Natural killer cell treated with Interleukin-12 subunit alpha and Interleukin-12 subunit beta and Interleukin-15 and Interleukin-18, amount 100 ng/mL, for 72 hours (primary cell): Measurements from ENCODE around the gene CSNK1A1. TPM values are rescaled to one million over a fixed set of nuclear protein-coding genes. Genes with fewer than 3 reads are reported as not detected.
"Not testable (repeated sequence)": the region's sequence is repeated elsewhere in the genome, so short reads cannot be mapped to it uniquely, and the experiment has no call there.

ENCODE experiments used
- ATAC-seq, 2 donors: fragments of 150-1000 bp; cut with Tn5 transposase in 1 of 2; sonication (Bioruptor Pico), chemical (Tn5 transposase) in 1 of 2; 2 replicates each; pipeline ENCODE4 v1.10.0; 2021
- DNase-seq: peaks from one replicate; pipeline ENCODE4 v3.0.0; 2022; ENCODE audit warnings: low spot score
- H3K27ac Mint-ChIP-seq, 2 donors: 1 replicate in 1 of 2; 2 replicates in 1 of 2; pipeline ENCODE4 v1.8.0; 2022; ENCODE audit warnings: mixed read lengths in 2 of 2, mild to moderate bottlenecking in 1 of 2, moderate library complexity in 1 of 2
- H3K27me3 Mint-ChIP-seq, 2 donors: 1 replicate in 1 of 2; 2 replicates in 1 of 2; pipeline ENCODE4 v1.8.0; 2022; ENCODE audit warnings: mixed read lengths in 2 of 2
- H3K36me3 Mint-ChIP-seq: one replicate; pipeline ENCODE4 v1.8.0; 2022; ENCODE audit warnings: mixed read lengths
- H3K4me1 Mint-ChIP-seq, 2 donors: 1 replicate in 1 of 2; 2 replicates in 1 of 2; pipeline ENCODE4 v1.8.0; 2022; ENCODE audit warnings: low read depth in 2 of 2, mixed read lengths in 2 of 2, mild to moderate bottlenecking in 1 of 2
- H3K4me3 Mint-ChIP-seq: one replicate; pipeline ENCODE4 v1.8.0; 2022; ENCODE audit warnings: mixed read lengths
- H3K9me3 Mint-ChIP-seq: 2 replicates; pipeline ENCODE4 v1.8.0; 2022; ENCODE audit warnings: mixed read lengths
- total RNA-seq, 2 donors: library from RNA; stranded (reverse); gene quantifications; one replicate each; pipeline ENCODE4 v1.2.3, GENCODE V29; 2022

CSNK1A1 gene
- total RNA-seq, 2 donors from 2014 or later: 173 to 237 TPM

DNA sequence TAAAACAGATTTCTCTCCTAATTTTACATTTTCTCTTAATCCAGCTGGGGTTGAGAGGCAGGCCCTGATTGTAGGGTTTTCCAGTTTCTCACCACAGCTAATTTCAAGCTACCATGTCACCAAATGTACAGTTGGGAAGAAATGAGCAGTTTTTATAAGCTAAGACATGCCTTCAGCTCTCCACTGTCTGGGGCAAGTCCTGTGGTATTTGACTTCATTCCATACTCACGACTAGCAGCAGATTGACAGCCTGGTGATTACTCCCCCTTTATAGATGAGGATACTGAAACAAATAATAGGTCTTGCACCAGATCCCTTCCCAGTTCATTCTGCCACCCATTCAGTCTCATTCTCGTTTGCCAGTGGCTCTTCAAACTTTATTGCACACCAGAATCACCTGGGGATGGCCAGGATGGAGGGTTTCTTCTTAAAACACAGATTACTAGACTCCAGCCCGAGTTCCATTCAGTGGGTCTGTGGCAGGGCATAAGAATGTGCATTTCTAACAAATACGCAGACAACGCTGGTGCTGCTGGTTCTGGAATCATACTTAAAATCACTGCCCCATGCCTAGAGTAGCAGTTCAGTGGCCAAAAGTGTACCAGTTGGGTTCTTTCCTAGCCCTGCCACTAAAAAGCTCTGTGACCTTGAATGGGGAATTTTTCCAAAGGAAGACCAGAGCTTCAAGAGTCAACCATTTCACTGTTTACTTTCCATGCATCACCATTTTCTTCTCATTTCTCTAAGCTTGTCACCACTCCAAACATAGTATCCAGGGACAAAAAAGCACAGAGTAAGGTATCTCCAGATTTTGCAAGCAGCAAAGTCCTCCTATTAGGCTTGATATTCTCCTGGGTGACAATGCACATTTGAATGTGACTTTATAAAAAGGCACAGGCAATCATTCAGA lies 64.3 kb downstream of the CSNK1A1 start:
- ATAC-seq (no peak), DNase-seq (no peak)
- Mint-ChIP-seq H3K27ac (no peak overlapping the region), H3K36me3 (no peaks in the 10 kb centered on the region), H3K9me3 (no peaks in the 10 kb centered on the region), H3K27me3 (peaks cover 2% of the 10 kb centered on the region in 2 donors), H3K4me1 (peaks cover 0 to 3% of the 10 kb centered on the region in 2 donors), H3K4me3 (no peak overlapping the region)

DNA sequence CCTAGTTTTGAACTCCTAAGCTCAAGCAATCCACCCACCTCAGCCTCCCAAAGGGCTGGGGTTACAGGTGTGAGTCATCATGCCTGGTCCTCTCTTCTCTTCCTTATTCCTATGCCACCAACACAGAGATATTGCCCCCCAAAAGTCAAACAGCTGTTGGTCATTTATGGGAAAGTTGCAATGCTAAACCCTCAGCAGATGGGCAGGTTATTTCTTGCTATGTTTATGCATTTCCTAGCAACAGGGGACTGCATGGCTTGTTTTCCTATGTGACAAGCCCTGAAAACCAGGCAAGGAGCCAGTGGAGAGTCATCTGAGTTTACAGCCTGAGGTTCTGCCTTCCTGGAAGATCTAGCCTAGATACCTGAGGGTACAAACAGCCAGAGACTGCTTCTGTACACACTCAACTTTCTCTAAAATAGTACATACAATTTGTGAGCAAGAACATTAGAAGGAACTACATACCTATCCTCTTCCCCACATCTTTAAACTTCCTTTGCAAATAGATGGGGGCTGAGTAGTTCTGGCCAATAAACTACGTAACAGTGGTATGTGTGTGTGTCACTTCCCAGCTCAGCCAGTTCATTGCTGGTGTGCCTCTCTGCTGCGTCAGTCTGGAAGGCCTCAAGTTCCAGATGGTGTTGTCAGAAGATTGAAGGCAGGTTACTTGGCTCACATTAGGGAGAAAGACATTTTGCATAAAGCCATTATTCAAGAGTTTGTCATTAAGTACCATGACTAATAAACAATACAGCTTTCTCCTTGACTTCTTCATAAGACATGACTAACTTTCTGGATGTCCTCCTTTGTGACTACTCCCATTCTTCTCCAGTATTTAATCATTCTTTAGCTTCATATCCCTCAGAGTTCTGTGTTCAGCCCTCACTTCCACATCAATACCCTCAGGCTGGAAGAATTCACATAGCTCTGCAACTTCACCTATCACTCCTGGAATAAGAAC lies 65.3 kb downstream of the CSNK1A1 start:
- Mint-ChIP-seq H3K27me3 (peaks cover 6% of the 10 kb centered on the region in 2 donors), H3K27ac (no peak overlapping the region), H3K9me3 (no peaks in the 10 kb centered on the region), H3K36me3 (no peaks in the 10 kb centered on the region), H3K4me3 (no peak overlapping the region), H3K4me1 (peaks cover 0 to 3% of the 10 kb centered on the region in 2 donors)
- ATAC-seq: no peak
- DNase-seq: no peak

DNA sequence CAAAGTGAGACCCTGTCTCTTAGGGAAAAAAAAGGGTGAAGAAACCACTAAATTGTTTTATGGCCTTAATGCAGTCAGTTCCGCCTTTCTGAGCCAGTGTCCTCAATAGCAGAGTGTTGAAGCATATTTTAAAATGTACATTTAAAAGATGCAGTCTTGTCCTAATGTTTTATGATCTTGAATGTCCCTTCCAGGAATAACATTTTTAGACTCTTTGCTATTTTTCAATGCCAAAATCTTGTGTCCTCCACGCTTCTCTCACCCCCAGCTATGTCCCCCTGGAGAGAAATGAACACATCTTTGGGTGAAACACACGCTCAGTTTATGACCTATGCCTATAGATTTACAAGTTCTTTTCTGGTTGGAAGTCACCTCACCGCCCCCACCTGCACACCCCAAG lies 69.8 kb downstream of the CSNK1A1 start:
- ATAC-seq: no peak
- no peaks in the 10 kb centered on the region for H3K9me3 Mint-ChIP-seq
- H3K27me3 Mint-ChIP-seq: peaks cover 6 to 9% of the 10 kb centered on the region in 2 donors
- no peak overlapping the region for H3K4me3 Mint-ChIP-seq
- no peak overlapping the region for H3K27ac Mint-ChIP-seq
- no peak for DNase-seq
- peaks cover 0 to 3% of the 10 kb centered on the region in 2 donors for H3K4me1 Mint-ChIP-seq
- no peaks in the 10 kb centered on the region for H3K36me3 Mint-ChIP-seq

DNA sequence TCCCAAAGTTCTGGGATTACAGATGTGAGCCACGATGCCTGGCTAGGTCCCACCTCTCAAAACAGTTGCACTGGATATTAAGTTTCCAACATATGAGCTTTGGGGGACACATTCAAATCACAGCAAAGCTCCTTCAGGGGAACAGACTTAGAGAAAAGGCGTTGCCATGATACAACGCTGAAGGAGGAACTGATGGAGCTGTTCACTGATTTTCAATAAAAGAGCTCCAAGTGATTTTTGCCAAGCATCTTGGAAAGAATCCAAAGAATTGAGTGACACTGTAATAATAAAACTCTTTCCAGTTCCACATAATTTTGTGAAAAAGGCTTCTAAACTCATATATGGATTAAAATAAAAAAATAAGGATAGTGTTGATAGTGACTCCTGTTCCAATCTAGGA lies 72.5 kb downstream of the CSNK1A1 start:
- no peaks in the 10 kb centered on the region for H3K36me3 Mint-ChIP-seq
- ATAC-seq: no peak
- H3K9me3 Mint-ChIP-seq: no peaks in the 10 kb centered on the region
- DNase-seq: no peak
- H3K4me3 Mint-ChIP-seq: no peak overlapping the region
- no peaks in the 10 kb centered on the region for H3K4me1 Mint-ChIP-seq
- peaks cover 6 to 9% of the 10 kb centered on the region in 2 donors for H3K27me3 Mint-ChIP-seq
- no peak overlapping the region for H3K27ac Mint-ChIP-seq

DNA sequence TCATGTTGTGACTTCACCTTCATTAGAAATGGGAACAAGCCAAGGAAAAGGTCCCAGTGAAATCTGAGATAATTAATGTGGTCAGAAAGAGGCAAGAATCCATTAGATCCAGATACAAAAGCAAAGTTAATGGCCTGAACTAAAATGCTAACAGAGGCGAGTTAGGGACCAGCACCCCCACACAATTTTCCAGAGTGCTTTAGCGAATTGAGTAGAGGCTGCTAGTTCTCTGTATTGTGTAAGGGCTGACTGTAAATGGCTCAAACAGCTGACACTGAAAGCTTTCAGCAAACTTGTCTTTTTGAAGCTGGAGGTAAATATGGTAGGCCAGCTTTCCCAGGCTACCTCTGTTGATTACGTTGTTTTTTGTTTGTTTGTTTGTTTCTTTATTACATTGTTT lies 75.5 kb downstream of the CSNK1A1 start:
- no peak for DNase-seq
- no peak for ATAC-seq
- Mint-ChIP-seq H3K9me3 (no peaks in the 10 kb centered on the region), H3K4me3 (no peak overlapping the region), H3K4me1 (no peaks in the 10 kb centered on the region), H3K36me3 (no peaks in the 10 kb centered on the region), H3K27ac (no peak overlapping the region), H3K27me3 (peaks cover 0 to 3% of the 10 kb centered on the region in 2 donors)

DNA sequence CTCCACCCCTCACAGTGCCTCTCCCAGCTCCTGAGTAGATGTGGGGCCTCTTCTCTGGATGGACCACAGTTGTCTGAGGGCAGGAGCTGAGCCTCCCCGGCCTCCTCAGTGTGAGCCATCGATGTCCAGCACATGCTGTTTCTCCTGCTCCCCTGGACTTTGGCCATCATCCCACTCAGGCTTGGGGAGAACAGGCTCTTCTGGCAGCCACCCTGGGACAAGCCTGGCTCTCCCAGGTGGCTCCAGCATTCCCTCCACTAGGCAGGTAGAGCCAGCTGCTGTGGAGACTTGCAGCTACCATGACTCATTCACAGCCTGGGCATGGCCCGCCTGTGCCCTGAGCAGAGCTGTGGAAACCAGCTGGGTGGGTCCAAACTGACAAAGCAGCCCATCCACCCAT lies 77.0 kb downstream of the CSNK1A1 start:
- Mint-ChIP-seq H3K4me3 (no peak overlapping the region), H3K27me3 (peaks cover 0 to 3% of the 10 kb centered on the region in 2 donors), H3K9me3 (no peaks in the 10 kb centered on the region), H3K36me3 (no peaks in the 10 kb centered on the region), H3K4me1 (no peaks in the 10 kb centered on the region), H3K27ac (no peak overlapping the region)
- no peak for DNase-seq
- ATAC-seq: peak in 1 of 2 donors; percentile 38

DNA sequence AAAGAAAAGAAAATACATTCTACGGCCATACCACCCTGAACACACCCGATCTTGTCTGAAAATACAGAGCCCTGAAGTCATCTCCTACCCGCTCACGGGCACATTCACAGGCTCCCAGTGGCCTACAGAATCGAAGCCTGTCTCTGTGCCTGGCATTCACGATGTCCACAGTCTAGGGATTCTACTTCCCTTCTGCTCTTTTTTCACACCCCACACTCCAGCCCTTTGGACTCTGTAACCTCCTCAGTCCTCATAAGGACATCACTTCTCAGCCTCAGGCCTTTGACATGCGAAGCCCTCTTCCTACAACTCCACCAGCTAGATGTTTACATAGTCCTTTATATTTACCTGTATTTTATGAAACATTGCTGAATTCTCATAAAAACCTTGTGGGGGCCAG lies 77.8 kb downstream of the CSNK1A1 start:
- ATAC-seq (no peak), DNase-seq (no peak)
- Mint-ChIP-seq H3K4me3 (no peak overlapping the region), H3K36me3 (no peaks in the 10 kb centered on the region), H3K4me1 (no peaks in the 10 kb centered on the region), H3K27ac (no peak overlapping the region), H3K27me3 (peaks cover 0 to 3% of the 10 kb centered on the region in 2 donors), H3K9me3 (no peaks in the 10 kb centered on the region)

DNA sequence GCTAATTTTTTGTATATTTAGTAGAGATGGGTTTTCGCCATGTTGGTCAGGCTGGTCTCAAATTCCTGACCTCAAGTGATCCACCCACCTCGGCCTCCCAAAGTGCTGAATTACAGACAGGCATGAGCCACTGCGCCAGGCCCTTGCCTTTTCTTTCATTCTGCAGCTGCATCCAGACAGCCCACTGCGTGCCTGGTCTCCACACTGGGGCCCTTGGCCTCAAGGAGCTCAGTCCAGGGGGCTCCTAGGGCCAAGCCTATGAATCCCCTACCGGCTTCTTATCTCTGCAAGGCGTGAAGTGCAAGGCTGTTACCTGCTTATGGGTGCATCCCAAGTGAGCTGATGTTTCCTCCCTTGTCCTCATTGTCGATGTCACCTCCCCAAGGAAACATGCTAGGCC lies 78.8 kb downstream of the CSNK1A1 start:
- Mint-ChIP-seq H3K36me3 (no peaks in the 10 kb centered on the region), H3K4me1 (no peaks in the 10 kb centered on the region), H3K27ac (no peak overlapping the region), H3K27me3 (no peaks in the 10 kb centered on the region), H3K9me3 (no peaks in the 10 kb centered on the region), H3K4me3 (no peak overlapping the region)
- DNase-seq (no peak), ATAC-seq (no peak)

DNA sequence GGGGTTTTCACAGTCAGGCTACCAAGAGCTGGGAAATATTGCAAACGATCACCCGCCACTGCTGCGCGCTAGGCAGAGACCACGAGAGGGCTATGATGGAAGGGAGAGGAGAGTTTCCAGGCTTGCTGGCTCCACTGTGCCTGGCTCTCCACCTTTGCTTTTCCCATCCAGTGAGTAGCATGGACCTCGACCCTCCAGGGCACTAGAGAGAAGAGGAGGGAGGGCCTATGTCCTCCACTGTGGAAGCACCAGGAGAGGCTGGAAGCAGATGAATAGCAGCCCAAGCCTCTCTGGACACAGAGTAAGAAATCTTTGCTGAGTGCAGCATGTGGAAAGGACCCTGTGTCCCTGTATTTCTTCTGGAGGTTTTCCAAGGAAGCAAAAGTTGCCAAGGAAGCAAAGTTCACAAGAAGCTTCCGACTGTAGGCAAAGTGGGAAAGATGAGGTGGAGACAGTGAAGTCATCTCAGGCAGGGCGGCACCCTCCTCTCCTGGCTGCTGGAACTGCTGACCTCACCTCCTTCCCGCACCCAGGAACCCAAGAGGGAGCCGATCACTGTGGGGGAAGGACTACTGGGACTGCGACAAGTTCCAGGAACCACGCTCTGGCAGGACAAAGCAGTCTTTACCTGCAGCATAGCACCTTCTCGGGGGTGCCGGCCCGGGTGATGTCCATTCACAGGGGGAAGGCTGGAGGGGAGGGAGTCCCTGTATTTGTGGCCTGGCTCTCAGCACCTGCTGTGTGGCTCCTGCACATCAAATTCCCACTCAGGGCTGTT lies 79.6 kb downstream of the CSNK1A1 start:
- H3K27ac Mint-ChIP-seq: no peak overlapping the region
- no peak for DNase-seq
- H3K4me3 Mint-ChIP-seq: no peak overlapping the region
- no peaks in the 10 kb centered on the region for H3K9me3 Mint-ChIP-seq
- no peak for ATAC-seq
- no peaks in the 10 kb centered on the region for H3K36me3 Mint-ChIP-seq
- H3K4me1 Mint-ChIP-seq: no peaks in the 10 kb centered on the region
- no peaks in the 10 kb centered on the region for H3K27me3 Mint-ChIP-seq

DNA sequence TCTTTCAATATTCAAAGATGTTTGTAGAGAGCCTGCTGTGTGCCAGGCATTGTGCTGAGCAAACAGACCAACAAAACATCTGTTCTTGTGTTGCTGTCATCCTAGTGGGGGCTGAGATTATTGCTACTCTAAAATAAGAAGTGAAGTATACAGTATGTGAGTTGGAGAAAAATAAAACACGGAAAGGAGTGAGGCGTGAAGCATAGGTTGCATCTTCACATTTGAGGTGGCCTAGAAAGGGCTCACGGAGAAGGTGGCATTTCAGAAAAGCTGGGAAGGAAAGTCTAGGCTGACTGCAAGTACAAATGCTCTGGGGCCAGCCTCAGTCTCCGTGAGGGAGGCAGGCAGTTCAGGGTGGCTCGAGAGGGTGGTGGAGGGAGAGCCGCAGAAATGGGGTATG lies 80.3 kb downstream of the CSNK1A1 start:
- Mint-ChIP-seq H3K27me3 (no peaks in the 10 kb centered on the region), H3K36me3 (no peaks in the 10 kb centered on the region), H3K4me3 (no peak overlapping the region), H3K4me1 (no peaks in the 10 kb centered on the region), H3K9me3 (no peaks in the 10 kb centered on the region), H3K27ac (no peak overlapping the region)
- DNase-seq (no peak), ATAC-seq (peak in 1 of 2 donors; percentile 17)

DNA sequence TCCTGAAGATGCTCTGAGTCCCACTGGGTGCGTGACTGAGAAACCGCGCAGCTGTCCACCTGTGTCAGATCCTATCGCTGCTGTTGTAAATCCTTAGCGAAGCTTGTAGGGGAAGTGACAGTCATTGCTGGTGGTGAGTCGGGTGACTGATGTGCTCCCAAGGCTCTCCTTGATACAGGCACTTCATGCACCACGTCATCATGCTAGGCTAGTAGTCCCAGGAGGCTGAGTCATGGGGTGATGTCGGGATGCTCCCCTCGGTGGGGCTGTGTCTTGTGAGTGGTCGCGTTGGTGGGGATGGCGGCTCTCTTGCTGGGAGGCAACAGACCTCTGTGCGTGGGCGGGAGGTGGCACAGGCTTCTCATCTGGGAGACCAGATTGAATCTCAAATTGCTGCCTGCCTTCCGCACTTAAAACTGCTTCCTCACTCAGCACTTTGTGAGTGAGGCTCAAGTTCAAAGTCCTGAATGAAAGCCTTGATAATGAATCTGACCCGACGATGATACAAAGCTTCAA lies 84.7 kb downstream of the CSNK1A1 start:
- H3K9me3 Mint-ChIP-seq: no peaks in the 10 kb centered on the region
- H3K27ac Mint-ChIP-seq: no peak overlapping the region
- no peaks in the 10 kb centered on the region for H3K4me1 Mint-ChIP-seq
- no peaks in the 10 kb centered on the region for H3K36me3 Mint-ChIP-seq
- DNase-seq: no peak
- H3K4me3 Mint-ChIP-seq: no peak overlapping the region
- H3K27me3 Mint-ChIP-seq: no peaks in the 10 kb centered on the region
- no peak for ATAC-seq

DNA sequence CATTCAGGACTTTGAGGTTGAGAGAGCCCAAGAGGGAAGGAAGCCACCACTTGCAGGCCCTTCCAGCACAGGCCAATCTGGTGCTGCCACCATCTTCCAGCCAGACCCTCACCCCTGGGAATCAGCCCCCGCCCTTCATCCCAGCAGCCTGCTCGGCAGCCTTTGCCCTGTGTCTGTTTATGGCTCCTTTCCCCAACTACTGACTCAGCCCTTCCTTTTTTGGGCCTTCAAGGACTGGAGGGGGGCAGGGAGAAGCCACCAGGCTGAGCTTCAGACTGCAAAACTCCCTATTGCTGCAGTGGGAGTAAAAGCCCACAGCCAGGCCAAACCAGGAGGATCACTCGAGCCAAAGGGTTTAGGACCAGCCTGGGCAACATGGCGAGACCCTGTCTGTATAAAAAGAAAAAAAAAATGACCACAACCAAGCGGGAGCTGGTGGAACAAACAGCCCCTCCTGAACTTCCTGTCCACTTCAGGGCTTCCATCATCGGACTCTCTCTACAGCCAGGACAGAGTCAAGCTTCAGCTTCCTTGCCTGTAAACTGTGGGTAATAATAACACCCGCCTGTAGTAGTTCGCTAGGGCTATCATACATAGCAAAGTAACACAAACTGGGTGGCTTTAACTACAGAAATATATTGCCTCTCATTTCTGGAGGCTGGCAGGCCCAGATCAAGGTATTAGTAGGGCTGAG lies 86.3 kb downstream of the CSNK1A1 start:
- no peak for DNase-seq
- no peaks in the 10 kb centered on the region for H3K4me1 Mint-ChIP-seq
- H3K36me3 Mint-ChIP-seq: no peaks in the 10 kb centered on the region
- no peaks in the 10 kb centered on the region for H3K9me3 Mint-ChIP-seq
- H3K4me3 Mint-ChIP-seq: no peak overlapping the region
- ATAC-seq: no peak
- H3K27ac Mint-ChIP-seq: no peak overlapping the region
- H3K27me3 Mint-ChIP-seq: no peaks in the 10 kb centered on the region

DNA sequence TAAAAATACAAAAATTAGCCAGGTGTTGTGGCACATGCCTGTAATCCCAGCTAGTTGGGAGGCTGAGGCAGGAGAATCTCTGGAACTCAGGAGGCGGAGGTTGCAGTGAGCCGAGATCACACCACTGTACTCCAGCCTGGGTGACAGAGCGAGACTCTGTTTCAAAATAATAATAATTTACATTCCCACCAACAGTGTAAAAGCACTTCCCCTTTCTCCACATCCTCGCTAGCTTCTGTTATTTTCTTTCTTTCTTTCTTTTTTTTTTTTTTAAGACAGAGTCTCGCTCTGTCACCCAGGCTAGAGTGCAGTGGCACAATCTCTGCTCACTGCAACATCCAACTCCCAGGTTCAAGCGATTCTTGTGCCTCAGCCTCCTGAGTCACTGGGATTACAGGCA lies 89.3 kb downstream of the CSNK1A1 start:
- H3K27ac Mint-ChIP-seq, ATAC-seq, H3K36me3 Mint-ChIP-seq, DNase-seq, H3K4me1 Mint-ChIP-seq, H3K9me3 Mint-ChIP-seq, H3K27me3 Mint-ChIP-seq, H3K4me3 Mint-ChIP-seq: not testable (repeated sequence)
